ENCODE data around the gene PTPN12.
"Not testable (repeated sequence)": the region's sequence is repeated elsewhere in the genome, so short reads cannot be mapped to it uniquely, and the experiment has no call there.

PTPN12 gene

GRCh38 chr7:77537136-77537777, at the start of gene PTPN12:
TSS of gene PTPN12 (plus strand) at chr7:77537295. CDS start at chr7:77537547, 252 bp downstream.
- DNase-seq: no peak

- no peak for DNase-seq
Observed at GRCh38 chr7:77488986-77489385, 48.1 kb upstream of the PTPN12 start.

DNA sequence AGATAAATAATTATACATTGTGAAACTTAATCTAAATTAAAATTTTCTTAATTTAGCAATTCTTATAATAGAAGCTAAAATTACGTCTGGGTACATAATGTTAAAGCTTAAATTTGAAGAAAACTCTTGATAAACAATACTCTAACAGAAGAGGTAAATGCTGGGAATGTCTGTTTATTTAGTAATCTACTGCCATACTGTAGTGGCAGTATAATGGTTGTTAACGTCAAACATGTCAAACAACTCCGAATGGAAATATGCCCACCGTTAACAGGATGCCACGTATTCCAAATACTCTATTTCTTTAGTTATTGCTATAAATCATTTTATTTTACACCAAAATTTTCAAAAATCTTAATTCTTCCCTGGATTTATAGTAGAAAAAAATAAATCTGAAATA, 40.0 kb upstream of the PTPN12 start:
- no peak for DNase-seq

GRCh38 chr7:77498659-77499379, 38.3 kb upstream of the PTPN12 start:
- no peak for DNase-seq

- no peak for DNase-seq
Observed at GRCh38 chr7:77501192-77501515, 35.9 kb upstream of the PTPN12 start.

DNA sequence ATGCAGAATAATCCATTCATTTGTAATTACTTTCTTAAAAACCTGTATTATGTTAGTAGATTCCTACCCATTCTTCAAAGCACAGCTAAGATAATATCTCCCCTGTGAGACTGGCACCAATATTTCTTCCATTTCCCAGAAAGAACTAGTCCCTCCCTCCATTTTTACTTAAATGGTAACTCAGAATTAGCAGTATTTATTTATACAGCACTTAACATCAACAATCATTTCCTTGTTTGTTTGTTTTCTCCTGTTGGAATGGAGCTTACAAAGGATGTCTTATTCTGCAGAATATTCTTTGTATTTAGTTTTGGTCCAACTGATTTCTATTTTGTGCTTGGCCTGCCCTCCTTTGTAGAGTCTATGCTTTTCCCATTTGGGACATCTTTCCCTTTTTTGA, 32.1 kb upstream of the PTPN12 start:
- DNase-seq: no peak

GRCh38 chr7:77506899-77507298, 30.2 kb upstream of the PTPN12 start:
- DNase-seq: no peak

- DNase-seq: not testable (repeated sequence)
Observed at GRCh38 chr7:77513002-77513670, 24.0 kb upstream of the PTPN12 start.

GRCh38 chr7:77516085-77516484, 21.0 kb upstream of the PTPN12 start:
- DNase-seq: no peak

GRCh38 chr7:77520261-77520660, 16.8 kb upstream of the PTPN12 start:
- no peak for DNase-seq

GRCh38 chr7:77521537-77521936, 15.6 kb upstream of the PTPN12 start:
- not testable (repeated sequence) for DNase-seq

- no peak for DNase-seq
Observed at GRCh38 chr7:77524731-77525130, 12.4 kb upstream of the PTPN12 start.

DNA sequence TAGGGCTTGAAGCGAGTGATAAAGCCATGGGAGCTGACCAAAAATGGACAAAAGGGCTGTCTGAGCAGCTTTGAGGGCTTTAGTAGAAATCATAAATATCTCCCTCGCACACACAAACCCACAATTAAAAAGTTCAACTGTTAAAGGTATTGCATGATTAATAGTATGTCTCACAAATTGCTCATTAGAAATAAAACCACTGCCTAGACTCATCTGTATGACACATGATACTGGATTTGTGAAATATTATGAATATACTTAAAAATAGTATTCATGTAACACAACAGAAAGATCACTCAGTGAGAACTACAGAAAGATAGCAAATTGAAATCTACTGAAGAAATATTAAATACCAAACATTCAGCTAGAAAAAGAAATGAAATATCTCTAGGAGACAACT, 11.9 kb upstream of the PTPN12 start:
- DNase-seq: no peak

- DNase-seq: no peak
Observed at GRCh38 chr7:77528368-77528767, 8.7 kb upstream of the PTPN12 start.

DNA sequence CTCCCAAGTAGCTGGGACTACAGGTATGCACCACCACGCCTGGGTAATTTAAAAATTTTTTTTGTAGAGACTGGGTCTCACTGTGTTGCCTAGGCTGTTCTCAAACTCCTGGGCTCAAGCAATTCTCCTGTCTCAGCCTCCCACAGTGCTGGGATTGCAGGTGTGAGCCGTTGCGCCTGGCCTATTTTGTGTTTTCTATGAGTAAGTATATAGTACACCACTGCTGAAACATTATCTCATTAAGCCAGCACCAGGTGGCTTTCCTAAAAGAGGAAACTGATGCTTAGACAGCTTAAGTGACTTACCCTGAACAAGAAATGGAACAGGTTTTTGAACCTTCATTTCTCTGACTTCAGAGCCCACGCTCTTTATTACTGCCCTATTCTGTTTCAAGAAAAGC, 7.8 kb upstream of the PTPN12 start:
- DNase-seq: no peak

DNA sequence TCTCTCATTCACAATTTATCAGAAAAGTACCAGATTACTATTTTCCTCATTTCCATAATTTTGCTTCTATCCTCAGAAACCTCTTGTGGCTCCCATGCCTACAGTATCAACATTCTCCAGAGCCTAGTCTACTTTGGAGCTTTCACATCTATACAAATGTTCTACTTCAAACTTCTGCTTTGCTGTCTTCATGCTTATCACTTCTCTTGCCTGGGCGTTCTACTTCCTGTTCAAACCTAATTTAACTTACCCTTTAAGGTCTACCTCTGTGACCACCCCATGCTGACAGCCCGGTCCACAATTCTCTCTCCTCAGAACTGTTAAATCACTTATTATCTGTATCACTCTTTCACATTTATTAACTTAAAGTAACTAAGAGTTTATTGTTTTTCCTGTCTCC, 6.1 kb upstream of the PTPN12 start:
- no peak for DNase-seq

DNA sequence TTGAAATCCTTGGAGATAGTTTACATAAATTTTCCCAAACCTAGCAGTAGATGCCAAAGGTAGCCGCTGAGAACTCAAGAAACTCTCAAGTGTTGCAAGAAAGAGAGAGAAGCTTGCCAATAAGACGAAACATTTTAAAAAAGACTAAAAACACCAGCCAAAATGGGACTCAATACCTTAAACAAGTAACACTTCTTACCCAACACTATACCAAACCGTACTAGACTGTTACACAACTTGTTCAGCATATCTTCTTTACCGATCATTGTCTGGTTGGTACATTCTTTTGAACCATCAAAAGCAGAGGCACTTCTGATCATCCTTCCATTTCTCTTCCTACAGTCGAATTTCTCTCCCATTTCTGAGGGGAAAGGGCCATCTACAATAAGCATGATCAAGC, 4.8 kb upstream of the PTPN12 start:
- no peak for DNase-seq

DNA sequence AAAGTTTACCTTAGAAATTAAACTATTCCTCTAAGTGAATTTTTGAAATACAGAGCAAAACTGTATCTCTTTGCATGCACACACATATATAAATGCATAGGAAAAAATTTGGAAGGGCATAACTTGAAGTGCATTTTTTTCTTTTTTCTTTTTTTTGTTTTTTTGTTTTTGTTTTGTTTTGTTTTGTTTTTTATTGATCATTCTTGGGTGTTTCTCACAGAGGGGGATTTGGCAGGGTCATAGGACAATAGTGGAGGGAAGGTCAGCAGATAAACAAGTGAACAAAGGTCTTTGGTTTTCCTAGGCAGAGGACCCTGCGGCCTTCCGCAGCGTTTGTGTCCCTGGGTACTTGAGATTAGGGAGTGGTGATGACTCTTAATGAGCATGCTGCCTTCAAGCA, 4.4 kb upstream of the PTPN12 start:
- DNase-seq: not testable (repeated sequence)

- not testable (repeated sequence) for DNase-seq
Observed at GRCh38 chr7:77534046-77534445, 3.0 kb upstream of the PTPN12 start.

GRCh38 chr7:77536017-77536412, 1.1 kb upstream of the PTPN12 start:
- no peak for DNase-seq

- peak; percentile 84 for DNase-seq
Observed at GRCh38 chr7:77536413-77537135, 521 bp upstream of the PTPN12 start.

DNA sequence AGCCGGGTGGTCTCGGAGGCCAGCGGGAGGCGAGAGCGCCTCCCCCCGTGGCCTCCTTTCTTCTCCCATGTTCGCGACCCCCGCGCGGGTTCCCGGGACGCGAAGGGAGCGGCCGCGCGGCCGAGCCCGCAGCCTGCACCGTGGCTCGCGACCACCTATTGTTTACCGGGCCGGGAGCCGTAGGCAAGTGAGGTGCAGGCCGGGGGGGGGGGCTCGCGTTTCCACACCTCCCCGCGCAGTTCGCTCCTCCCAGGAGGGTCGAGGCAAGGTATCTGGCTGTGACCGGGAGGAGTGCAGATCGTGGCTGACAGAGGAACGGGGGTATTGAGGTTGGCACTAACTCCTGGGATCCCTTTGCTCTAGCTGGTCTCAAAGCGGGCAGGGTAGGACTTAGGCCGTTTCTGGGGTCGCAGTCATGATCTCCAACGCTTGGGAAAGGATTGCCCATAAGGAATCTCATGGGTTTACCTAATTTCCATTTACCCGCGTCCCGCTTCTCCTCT, 734 bp downstream of the PTPN12 start:
- DNase-seq: no peak
